ENCODE results near the gene TOMM70. TPM values are rescaled to one million over a fixed set of nuclear protein-coding genes. Genes with fewer than 3 reads are reported as not detected.
"Not testable (repeated sequence)": the region's sequence is repeated elsewhere in the genome, so short reads cannot be mapped to it uniquely, and the experiment has no call there.

TOMM70 gene
- total RNA-seq, result 52.1 and 57.3 TPM in 2 replicates

- DNase-seq (ENCODE audit: low read depth), result peak; percentile 94
Observed at GRCh38 chr3:100400780-100401673, at the start of gene TOMM70, which contains the start of gene LNP1. TOMM70 (minus strand) TSS chr3:100401089; CDS start chr3:100400949, 140 bp downstream. LNP1 (plus strand) TSS chr3:100401539; CDS start chr3:100429730, 28,191 bp downstream.

DNA sequence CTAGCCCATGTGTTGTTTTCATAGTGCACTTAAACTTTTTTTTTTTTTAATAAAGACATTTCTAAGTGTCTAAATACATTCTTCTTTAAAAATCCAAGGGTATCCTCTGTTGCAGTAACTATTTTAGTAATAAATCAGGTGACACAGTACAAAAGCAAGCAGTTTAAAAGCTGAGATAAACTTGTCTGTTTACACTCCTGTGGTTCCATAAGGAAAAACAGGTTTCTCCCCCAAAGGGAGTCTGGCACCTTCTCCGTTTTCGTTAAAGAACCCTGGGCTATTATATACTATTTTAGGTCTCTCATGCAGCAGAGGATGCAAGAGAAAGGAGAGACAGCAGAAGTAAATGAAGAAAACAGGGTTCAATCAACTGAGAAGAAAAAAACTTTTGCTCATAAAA, 48.3 kb upstream of the TOMM70 start:
- no peak for DNase-seq (ENCODE audit: low read depth)

DNA sequence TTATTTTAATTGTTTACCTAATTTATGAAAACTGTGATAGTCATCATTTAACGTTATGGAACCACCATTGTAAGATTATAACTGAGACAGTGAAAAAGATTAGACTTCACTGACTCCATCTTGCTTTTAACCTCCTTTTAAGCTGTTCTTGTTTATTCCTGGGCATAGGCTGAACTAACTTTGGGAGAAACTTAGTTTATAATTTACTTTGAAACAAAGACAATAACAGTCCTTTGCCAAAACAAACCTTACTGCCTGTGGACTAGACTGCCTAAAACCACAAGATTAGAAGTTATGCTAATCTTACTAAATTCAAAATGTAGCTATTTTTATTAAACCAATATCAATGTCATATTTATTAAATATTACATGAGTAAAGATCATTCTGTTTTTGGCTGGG, 47.2 kb upstream of the TOMM70 start:
- DNase-seq (ENCODE audit: low read depth), result peak; percentile 35

- DNase-seq (ENCODE audit: low read depth), result not testable (repeated sequence)
Observed at GRCh38 chr3:100447067-100447466, 46.2 kb upstream of the TOMM70 start.

- DNase-seq (ENCODE audit: low read depth), result no peak
Observed at GRCh38 chr3:100443690-100444089, 42.8 kb upstream of the TOMM70 start.

- no peak for DNase-seq (ENCODE audit: low read depth)
Observed at GRCh38 chr3:100440895-100441294, 40.0 kb upstream of the TOMM70 start.

GRCh38 chr3:100438623-100438974, 37.7 kb upstream of the TOMM70 start:
- no peak for DNase-seq (ENCODE audit: low read depth)

- DNase-seq (ENCODE audit: low read depth), result peak; percentile 26
Observed at GRCh38 chr3:100437721-100438622, 37.1 kb upstream of the TOMM70 start.

GRCh38 chr3:100436951-100437350, 36.1 kb upstream of the TOMM70 start:
- DNase-seq (ENCODE audit: low read depth), result no peak

DNA sequence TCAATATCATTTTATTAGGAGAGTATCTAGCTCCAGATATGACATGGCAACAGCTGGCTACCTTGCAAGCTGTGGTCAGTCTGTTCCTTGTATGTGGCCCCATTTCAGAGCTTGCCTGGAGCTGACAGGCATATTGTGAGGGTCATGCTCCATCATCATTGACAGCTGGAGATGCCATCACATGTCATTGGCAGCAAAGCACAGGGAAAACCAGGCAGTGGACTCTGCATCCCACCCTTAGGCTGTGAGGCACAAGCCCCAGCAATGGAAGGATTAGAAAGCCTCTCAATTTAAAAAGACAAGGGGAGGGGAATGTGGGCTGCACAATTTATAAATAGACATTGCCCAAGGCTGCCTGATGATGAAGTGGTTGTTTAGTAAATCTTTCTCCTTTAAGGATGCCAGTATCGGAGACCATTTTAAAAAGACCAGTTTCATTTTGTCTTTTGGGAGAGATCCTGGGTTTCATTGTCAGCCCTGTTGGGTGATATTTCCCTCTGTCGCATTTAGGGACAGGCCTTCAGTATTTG, 28.4 kb upstream of the TOMM70 start:
- DNase-seq (ENCODE audit: low read depth), result no peak

GRCh38 chr3:100427699-100428098, 26.8 kb upstream of the TOMM70 start:
- no peak for DNase-seq (ENCODE audit: low read depth)

DNA sequence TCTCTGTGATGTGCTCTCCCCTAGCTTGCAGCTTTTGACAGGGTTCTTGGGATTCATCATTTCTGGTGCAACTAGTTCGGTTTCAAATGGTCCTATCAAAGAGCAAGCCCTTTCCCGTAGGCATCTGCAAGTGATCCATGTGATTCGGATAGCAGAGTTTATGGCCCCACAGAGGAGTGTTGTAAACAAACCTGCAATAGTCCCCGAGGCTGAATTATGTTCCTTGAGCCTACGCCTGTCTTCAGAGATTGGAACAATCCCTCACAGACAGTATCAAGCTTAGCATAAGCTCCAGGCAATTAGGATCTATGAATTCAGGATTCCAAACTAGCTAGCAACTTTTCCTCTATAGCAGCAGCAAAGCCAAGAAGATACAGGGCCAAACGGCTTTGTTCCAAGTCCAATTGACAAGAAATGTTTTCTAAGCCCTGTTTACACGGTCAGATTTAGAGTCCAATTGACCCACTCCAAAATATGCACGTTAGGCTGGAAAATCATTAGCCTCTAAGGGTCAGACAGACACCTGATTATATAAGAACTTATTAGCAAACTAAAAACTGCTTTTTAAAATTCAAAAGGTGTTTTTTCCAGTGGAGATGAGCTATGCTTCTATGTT, 25.3 kb upstream of the TOMM70 start:
- DNase-seq (ENCODE audit: low read depth), result no peak

DNA sequence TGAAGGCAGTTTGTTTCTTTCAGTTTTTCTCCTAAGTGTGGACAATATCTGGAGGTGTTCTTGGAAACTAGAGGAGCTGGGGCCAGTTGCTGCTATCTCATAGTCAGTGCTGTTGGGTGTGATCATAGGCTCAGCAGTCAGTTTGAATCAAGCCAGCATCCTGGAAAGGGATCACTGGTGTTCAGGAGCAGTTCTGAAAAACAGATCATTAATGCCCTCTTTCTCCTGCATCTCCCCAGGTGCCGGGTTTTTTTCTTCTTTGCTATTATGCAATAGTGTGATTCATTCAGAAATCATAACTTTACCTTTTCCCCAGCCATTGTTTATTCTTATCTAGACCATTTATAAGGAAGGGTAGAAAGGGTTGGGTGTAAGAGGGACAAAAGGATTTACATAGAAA, 24.4 kb upstream of the TOMM70 start:
- peak; percentile 35 for DNase-seq (ENCODE audit: low read depth)

- DNase-seq (ENCODE audit: low read depth), result no peak
Observed at GRCh38 chr3:100424261-100424660, 23.4 kb upstream of the TOMM70 start.

GRCh38 chr3:100423611-100424010, 22.7 kb upstream of the TOMM70 start:
- DNase-seq (ENCODE audit: low read depth), result no peak

- no peak for DNase-seq (ENCODE audit: low read depth)
Observed at GRCh38 chr3:100420885-100421284, 20.0 kb upstream of the TOMM70 start.

GRCh38 chr3:100419406-100419805, 18.5 kb upstream of the TOMM70 start:
- no peak for DNase-seq (ENCODE audit: low read depth)

GRCh38 chr3:100416863-100417262, 16.0 kb upstream of the TOMM70 start:
- DNase-seq (ENCODE audit: low read depth), result no peak

GRCh38 chr3:100416176-100416575, 15.3 kb upstream of the TOMM70 start:
- DNase-seq (ENCODE audit: low read depth), result no peak

DNA sequence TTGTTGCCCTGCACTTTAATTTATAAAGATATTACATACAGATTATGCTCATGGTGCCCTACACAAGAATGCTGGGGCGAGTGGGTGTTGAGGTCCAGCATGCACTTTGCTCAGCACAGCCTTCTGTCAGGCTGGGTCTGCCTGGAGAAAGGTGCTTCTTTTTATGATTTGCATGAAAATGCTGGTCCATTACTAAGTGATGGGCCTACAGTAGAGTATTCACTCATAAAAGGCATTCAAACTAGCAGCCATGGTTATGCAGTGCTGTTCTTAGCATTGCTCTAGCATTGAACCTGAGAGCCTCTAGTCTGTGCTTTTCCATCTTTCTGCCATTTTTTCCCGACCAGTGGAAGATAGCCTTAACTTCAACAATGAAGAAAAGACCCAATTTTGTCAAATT, 12.7 kb upstream of the TOMM70 start:
- DNase-seq (ENCODE audit: low read depth), result no peak

- no peak for DNase-seq (ENCODE audit: low read depth)
Observed at GRCh38 chr3:100412912-100413590, 12.2 kb upstream of the TOMM70 start.

Data from renal cortical epithelial cell (primary cell).